ENCODE measurements around the gene QRSL1. TPM values are rescaled to one million over a fixed set of nuclear protein-coding genes. Genes with fewer than 3 reads are reported as not detected.

Gene QRSL1
- polyA plus RNA-seq, 1 donor from 2014 or later, result 20.0 TPM

DNA sequence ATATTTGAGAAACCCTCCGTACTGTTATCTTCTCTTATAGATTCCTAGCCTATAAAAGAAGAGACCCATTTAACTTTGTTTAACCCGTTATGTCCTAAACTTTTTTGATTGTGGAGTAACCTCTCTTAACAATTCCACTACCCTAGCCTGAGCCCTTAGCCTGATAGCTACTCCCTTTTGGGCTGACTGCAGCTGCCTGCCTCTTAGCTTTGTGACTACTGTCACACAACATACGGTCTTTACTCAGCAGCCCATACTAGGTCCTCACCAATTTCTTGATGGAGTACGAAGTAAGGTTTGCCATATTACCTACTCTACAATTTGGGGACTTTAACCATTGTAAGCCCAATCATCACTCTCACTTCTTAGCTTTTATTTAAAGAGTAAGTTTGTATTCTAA lies 72.7 kb downstream of the QRSL1 start:
- Histone ChIP-seq H3K27me3 (ENCODE audit: insufficient read depth, low read depth, low read length) (no peaks in the 10 kb centered on the region), H3K27ac (ENCODE audit: low read length) (no peak overlapping the region), H3K4me2 (ENCODE audit: low read length) (no peak overlapping the region), H3K4me3 (ENCODE audit: low read length) (no peak overlapping the region), H4K20me1 (ENCODE audit: insufficient read depth) (no peaks in the 10 kb centered on the region), H3F3A (ENCODE audit: insufficient read depth, low read length, poor library complexity, severe bottlenecking) (no peaks in the 10 kb centered on the region), H2AFZ (ENCODE audit: low read depth, low read length) (no peak overlapping the region), H3K9me2 (ENCODE audit: insufficient read depth, low read length) (no peaks in the 10 kb centered on the region), H3K79me2 (replicated peaks; ENCODE audit: insufficient read depth, low read length) (no peaks in the 10 kb centered on the region), H3K9ac (ENCODE audit: low read length) (no peak overlapping the region), H3K36me3 (ENCODE audit: insufficient read depth, low read length) (no peaks in the 10 kb centered on the region), H3K9me3 (ENCODE audit: low read length) (peaks cover 4% of the 10 kb centered on the region)
- no peak for TF ChIP-seq RAD21 (conservative IDR thresholded peaks at IDR 0.05)
- TF ChIP-seq EP300 (conservative IDR thresholded peaks at IDR 0.05; ENCODE audit: poor library complexity, severe bottlenecking), result no peak
- no peak for TF ChIP-seq EZH2 (IDR thresholded peaks at IDR 0.05; ENCODE audit: borderline replicate concordance, insufficient read depth, low read length, poor library complexity, severe bottlenecking)
- no peak for TF ChIP-seq SMC3 (conservative IDR thresholded peaks at IDR 0.05; ENCODE audit: poor library complexity)
- TF ChIP-seq CTCF (IDR thresholded peaks at IDR 0.05; ENCODE audit: poor library complexity, severe bottlenecking), result no peak
- TF ChIP-seq POLR2AphosphoS5 (IDR thresholded peaks at IDR 0.05), result no peak
- TF ChIP-seq TAF1 (IDR thresholded peaks at IDR 0.05; ENCODE audit: low read depth), result no peak
- no peak for TF ChIP-seq REST (IDR thresholded peaks at IDR 0.05; ENCODE audit: borderline replicate concordance)
- TF ChIP-seq MXI1 (conservative IDR thresholded peaks at IDR 0.05; ENCODE audit: poor library complexity, severe bottlenecking), result no peak

GRCh38 chr6:106702451-106703110 lies 73.2 kb downstream of the QRSL1 start:
- Histone ChIP-seq H3K36me3 (ENCODE audit: insufficient read depth, low read length) (no peaks in the 10 kb centered on the region), H3K9me3 (ENCODE audit: low read length) (peaks cover 4% of the 10 kb centered on the region), H3K4me2 (ENCODE audit: low read length) (no peak overlapping the region), H2AFZ (ENCODE audit: low read depth, low read length) (no peak overlapping the region), H3F3A (ENCODE audit: insufficient read depth, low read length, poor library complexity, severe bottlenecking) (no peaks in the 10 kb centered on the region), H3K79me2 (replicated peaks; ENCODE audit: insufficient read depth, low read length) (no peaks in the 10 kb centered on the region), H3K9ac (ENCODE audit: low read length) (no peak overlapping the region), H3K27me3 (ENCODE audit: insufficient read depth, low read depth, low read length) (no peaks in the 10 kb centered on the region), H3K9me2 (ENCODE audit: insufficient read depth, low read length) (no peaks in the 10 kb centered on the region), H4K20me1 (ENCODE audit: insufficient read depth) (no peaks in the 10 kb centered on the region), H3K4me3 (ENCODE audit: low read length) (no peak overlapping the region), H3K27ac (ENCODE audit: low read length) (no peak overlapping the region)
- TF ChIP-seq REST (IDR thresholded peaks at IDR 0.05; ENCODE audit: borderline replicate concordance) (no peak), RAD21 (conservative IDR thresholded peaks at IDR 0.05) (no peak), SMC3 (conservative IDR thresholded peaks at IDR 0.05; ENCODE audit: poor library complexity) (no peak), EP300 (conservative IDR thresholded peaks at IDR 0.05; ENCODE audit: poor library complexity, severe bottlenecking) (no peak), POLR2AphosphoS5 (IDR thresholded peaks at IDR 0.05) (no peak), CTCF (IDR thresholded peaks at IDR 0.05; ENCODE audit: poor library complexity, severe bottlenecking) (no peak), TAF1 (IDR thresholded peaks at IDR 0.05; ENCODE audit: low read depth) (no peak), MXI1 (conservative IDR thresholded peaks at IDR 0.05; ENCODE audit: poor library complexity, severe bottlenecking) (no peak), EZH2 (IDR thresholded peaks at IDR 0.05; ENCODE audit: borderline replicate concordance, insufficient read depth, low read length, poor library complexity, severe bottlenecking) (no peak)

All from neural cell (in vitro differentiated cells).